GM18499 (cell line): ENCODE results near the gene SCT.

Experiments
- ATAC-seq: cut with Tn5 transposase; IDR thresholded peaks from one replicate; pipeline ENCODE4 v1.9.1; 2021; ENCODE audit warnings: moderate number of reproducible peaks; ENCODE audit not compliant: insufficient read depth, unreplicated experiment

SCT gene

DNA sequence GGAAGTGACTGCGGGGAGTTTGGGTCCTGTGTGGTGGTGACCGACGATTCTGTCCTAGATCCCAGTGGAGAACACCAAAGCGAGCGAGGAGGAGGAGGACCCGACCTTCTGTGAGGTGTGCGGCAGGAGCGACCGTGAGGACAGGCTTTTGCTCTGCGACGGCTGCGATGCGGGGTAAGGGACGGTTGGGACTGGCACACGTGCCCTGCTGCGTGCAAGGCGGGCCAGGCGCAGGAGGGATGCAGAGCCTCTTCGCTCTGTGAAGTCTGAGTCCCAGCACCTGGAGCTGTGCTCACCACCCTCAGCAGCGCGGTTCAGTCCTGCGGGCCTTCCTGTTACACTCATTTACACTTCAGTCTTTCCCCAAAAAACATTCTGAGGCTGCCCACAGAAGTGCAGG lies 34.5 kb downstream of the SCT start:
- ATAC-seq = no peak

DNA sequence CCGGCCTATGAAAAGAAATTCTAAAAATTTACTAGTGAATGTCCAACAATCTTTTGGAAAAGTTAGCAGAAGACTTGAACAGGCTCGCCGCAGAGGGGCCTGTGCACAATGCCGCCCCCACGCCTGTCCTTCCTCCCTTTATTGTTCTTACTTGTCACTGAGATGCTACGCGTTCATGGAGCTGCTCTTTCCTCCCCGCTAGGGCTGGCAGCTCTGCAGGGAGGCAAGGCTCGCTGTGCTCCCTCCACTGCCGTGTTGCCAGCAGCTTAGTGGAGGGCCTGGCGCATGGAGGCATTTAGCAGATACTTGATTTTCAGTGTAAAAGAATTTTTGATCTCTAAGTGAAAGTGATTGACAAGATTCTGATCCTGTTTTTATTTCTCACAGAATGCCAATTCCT lies 36.0 kb downstream of the SCT start:
- ATAC-seq = no peak

DNA sequence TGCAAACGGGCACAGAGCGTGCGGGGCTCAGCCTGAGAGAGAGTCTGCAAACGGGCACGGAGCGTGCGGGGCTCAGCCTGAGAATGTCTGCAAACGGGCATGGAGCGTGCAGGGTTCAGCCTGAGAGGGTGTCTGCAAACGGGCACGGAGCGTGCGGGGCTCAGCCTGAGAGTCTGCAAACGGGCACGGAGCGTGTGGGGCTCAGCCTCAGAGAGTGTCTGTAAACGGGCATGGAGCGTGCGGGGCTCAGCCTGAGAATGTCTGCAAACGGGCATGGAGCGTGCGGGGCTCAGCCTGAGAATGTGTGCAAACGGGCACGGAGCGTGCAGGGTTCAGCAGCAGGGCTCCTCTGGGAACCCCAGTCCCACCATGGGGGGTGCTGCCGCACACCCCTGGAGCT lies 37.2 kb downstream of the SCT start:
- ATAC-seq = no peak

DNA sequence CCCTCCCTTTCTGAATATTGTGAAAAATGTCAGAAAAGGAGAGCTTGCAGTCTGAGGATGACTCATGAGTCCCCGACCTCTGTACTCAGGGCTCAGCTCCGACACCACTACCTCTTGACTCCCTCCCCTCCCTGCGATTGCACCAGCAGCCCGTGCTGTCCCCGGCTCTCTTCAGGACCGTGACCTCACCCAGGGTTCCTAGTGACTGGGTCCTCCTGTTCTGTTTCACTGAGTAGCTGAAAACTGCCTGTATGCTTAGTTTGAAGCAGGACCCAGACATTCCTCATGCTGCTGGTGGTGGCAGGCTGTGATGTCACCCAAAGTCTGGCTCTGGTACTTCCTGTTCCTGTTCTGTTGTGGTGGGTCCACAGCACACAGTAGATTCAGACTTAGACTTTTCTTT lies 39.0 kb downstream of the SCT start:
- ATAC-seq = no peak

DNA sequence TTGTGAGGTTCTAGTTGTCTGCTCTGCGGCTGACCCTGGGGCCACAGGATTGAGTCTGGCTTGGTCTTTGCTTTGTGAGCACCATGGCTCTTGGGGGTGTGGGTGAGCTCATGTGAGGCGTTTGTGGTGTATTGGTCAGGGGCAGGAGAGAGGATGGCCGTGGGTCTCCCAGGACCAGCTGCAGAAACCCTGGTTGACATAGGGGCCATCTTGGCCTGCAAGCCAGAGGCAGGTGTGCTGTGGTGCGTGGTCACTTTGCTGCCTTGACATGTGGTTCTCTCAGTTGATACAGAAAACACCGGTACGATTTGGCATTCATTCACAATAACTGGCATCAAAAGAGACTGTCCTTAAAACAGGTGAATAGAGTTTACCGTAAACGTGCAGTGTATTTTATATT lies 39.4 kb downstream of the SCT start:
- no peak for ATAC-seq

DNA sequence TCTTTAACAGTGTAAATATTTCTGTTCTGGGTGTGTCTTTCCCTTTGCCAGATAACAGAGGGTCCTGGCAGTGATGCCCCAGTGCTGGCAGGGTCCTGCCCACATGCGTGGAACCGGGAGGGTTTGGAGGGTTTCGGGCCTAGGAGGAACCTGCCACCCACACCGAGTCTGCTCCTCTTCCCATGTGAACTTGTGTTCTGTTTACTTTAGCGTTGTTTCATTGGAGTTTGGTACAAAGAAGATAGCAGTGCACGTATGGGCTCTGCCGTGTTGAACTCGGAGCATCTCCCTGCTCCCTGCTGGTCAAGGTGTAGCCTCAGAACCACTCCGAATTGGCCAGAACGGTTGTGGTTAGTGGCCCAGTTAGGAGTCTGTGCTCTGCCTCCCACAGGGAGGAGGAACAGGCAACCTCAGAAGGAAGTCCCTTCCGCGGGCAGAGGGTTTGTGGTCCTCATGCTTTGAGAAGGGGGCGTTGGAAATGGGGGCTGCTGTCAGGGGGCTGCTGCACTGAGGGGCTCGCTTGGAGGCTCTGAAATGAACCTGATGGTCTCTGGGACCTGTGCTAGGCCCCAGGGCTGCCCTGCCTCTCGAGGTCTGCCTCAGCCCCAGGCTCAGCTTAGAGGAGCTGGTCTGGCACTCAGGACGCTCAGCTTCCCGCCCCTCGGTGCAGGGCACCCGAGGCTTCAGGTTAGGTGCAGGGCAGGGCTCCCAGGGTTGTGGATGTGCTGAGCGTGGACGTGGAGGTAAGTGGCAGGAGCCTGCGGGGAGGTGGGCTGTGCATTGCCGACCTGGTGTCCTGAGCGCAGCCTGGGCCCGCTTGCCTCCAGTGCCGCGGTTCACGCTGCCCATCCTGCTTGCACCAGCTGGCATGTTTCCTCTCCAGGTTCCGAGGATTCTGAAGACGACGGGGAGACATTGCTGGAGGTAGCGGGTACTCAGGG lies 40.3 kb downstream of the SCT start:
- ATAC-seq = no peak

DNA sequence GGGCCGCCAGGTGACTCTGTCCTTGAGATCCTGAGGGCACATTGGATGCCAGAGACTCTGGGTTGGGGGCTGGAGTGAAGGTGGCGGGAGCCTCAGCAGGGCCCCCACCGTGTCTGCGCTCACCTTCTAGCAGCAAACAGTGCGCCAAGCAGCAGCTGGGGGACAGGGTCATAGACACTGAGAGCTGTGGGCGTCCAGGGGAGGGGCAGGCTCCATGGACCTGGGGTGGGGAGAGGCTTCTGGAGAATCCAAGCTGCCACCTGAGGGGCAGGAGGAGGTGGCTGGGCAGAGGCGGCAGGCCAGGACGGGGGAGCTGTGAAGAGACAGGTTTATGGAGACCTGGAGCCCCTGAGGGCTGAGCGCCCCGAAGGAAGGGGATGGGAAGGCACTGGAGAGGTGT lies 42.7 kb downstream of the SCT start:
- no peak for ATAC-seq

DNA sequence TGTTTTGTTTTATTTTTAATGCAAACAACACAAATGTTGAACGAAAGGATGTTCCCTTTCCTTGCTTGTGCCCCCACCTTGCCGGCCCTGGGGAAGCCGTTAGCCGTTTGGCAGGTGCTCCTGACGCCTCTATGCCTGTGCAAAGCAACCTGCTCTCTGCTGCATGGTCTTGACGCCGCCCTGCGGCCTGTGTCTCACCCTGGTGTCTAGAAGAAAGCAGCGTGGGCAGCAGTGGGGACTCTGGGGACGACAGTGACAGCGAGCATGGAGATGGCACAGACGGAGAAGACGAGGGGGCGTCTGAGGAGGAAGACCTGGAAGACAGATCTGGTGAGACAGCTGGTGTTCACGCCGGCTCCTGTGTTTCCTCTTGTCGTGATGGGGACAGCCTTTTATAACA lies 45.2 kb downstream of the SCT start:
- no peak for ATAC-seq

DNA sequence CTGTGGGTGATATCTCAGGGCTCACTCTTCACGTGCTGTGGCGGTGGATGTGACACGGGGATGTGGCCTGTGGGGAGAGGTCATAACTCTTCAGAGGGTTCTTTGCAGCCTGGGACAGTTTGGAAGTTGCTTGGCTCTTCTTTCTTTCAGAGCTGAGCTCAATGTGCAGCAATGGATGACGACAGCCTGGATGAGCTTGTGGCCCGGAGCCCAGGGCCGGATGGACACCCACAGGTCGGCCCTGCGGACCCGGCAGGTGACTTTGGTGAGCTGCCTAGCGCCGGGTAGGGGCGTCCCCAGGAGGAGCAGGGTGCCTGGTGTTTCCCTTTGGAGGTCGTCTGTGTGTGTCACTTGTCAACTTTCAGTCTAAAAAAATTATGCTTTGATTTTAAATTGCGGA lies 45.6 kb downstream of the SCT start:
- no peak for ATAC-seq

DNA sequence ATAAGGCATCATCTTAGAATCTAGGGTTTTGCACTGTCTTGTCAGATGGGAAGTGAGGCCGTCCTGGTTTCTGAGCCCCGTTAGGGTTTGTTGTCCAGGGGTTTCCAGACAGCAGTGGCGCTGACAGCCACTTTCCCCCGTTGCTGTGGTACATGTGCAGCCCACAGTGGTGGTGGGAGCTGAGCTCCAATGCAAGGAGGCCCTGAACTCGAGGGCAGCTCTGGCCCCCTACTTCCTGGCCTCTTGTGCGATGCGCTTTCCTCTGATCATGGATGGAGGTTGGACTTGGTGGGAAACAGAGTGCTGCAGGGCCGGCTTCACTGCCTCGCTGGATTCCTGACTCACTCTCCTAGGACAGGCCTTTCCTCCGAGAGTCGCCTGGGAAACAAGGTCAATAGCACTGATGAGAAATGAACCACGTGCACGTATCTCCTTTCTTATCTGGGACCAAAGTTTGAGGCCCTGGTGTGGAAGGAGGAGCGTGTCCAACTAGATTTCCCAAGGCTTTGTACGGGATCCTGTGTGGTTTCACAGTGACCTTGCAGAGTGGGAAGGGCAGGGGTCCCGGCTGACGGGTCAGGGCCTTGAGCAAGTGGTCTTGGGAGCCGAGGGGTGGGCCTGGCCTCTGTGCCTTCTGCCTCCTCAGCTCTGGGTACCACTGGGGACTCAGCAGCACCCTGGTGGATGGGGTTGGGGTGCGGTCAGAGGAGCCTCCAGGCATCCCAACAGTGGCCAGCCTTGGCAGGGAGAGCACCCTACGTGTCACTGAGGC lies 47.0 kb downstream of the SCT start:
- no peak for ATAC-seq

DNA sequence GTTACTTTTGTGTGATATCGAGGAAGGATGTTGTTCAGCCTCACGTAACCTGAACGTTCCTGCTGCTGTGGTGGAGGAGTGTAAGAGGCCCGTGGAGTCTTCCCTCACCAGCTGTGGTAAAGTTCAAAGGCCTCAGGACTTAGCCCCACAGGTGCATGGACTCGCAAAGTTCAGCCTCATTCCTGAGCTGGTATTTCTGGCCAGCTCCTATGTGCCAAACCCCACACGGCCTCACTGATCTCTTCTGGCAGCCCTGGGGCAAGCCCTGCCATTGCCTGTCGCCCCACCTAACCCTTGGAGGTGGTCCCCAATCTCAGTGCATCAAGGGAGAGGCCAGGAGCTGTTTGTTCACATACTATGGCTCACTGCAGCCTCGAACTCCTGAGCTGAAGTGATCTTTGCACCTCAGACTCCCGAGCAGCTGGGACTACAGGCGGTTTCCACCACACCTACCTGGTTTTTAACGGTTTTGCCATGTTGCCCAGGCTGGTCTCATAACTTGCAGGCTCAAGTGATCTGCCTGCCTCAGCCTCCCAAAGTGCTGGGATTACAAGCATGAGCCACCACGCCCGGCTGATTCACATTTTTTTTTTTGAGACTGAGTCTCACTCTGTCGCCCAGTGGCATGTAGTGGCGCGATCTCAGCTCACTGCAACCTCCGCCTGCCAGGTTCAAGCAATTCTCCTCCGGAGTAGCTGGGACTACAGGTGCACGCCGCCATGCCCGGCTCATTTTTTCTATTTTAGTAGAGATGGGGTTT lies 48.5 kb downstream of the SCT start:
- no peak for ATAC-seq

DNA sequence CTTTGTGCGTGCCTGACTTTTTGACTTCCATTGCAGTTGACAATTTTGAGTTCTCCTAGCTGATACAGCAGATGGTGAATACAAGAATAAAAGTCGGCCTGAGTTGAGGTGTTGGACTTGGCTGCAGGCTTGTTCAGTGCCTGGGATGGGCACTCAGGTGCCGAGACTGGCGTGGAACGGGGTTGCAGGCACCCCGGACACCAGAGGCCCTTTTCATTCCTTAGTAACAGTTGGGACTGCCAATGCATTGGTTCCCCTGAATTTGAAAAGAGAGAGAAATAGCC lies 49.4 kb downstream of the SCT start:
- ATAC-seq = no peak

DNA sequence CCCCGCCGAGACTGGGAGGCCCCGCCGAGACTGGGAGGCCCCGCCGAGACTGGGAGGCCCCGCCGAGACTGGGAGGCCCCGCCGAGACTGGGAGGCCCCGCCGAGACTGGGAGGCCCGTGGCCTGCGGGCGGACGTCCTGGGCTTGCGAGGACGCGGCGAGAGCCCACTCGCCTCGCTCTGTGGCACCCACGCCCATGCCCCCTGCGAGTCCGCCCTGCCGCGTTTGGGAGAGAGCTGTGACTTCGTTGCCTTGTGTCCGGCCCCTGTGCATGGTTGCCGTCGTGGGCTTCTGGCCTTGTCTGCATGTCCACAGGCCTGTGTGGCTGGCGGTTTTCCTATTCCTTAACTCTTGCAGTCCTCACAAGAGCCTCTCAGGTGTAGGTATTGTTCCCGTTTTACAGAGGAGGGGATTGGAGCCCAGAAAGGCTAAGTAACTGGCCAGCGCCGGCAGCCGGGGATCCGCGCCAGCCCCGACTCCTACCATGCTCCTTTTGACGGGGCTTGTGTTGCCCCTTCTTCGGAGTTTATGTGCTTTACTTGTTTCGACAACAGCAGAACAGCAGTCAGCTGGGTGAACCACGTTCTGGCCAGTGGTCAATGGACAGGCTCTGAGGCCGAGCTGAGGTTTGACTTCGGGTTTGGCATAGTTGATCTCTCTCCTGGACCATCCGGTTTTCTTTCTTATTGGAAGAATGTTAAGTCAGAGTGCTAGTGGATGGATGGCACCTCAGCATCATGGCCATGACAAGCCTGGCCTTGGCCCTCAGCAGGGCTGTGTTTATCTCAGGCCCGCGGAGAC lies 50.0 kb downstream of the SCT start:
- no peak for ATAC-seq
